Suprapubic skin (tissue), 4 donors: ENCODE data around the gene HLCS. TPM values are rescaled to one million over a fixed set of nuclear protein-coding genes. Genes with fewer than 3 reads are reported as not detected.

ENCODE experiments used
- DNase-seq, 2 donors: peaks; one replicate each; pipeline ENCODE4 v3.0.0-alpha.2; 2019; ENCODE audit warnings: low spot score in 2 of 2
- H3K27ac ChIP-seq: fragments of 200-600 bp; sonication (generic); one replicate; pipeline ENCODE4 v1.5.1; 2019
- H3K27me3 ChIP-seq: fragments of 200-600 bp; sonication (generic); one replicate; pipeline ENCODE4 v1.5.1; 2019
- H3K36me3 ChIP-seq: fragments of 200-600 bp; sonication (generic); one replicate; pipeline ENCODE4 v1.5.1; 2019
- H3K4me1 ChIP-seq: fragments of 200-600 bp; sonication (generic); one replicate; pipeline ENCODE4 v1.5.1; 2019
- H3K4me3 ChIP-seq: fragments of 200-600 bp; sonication (generic); one replicate; pipeline ENCODE4 v1.5.1; 2019; ENCODE audit warnings: mild to moderate bottlenecking
- H3K9me3 ChIP-seq: fragments of 200-600 bp; sonication (generic); one replicate; pipeline ENCODE4 v1.5.1; 2019
- EP300 ChIP-seq: sonication (generic); formaldehyde crosslinking; IDR thresholded peaks from one replicate; pipeline ENCODE4 v1.6.1; 2017; ENCODE audit warnings: antibody characterized with exemption
- POLR2A ChIP-seq, 2 donors: fragments of 450-650 bp; IDR thresholded peaks; one replicate each; pipeline ENCODE4 v1.6.1; 2017; ENCODE audit warnings: antibody characterized with exemption in 2 of 2, mild to moderate bottlenecking in 2 of 2, moderate library complexity in 2 of 2
- POLR2AphosphoS5 ChIP-seq, 3 donors: sonication (generic); formaldehyde crosslinking; IDR thresholded peaks; one replicate each; pipeline ENCODE4 v1.6.1; 2017; ENCODE audit warnings: antibody characterized with exemption in 3 of 3
- WGBS: methylation state at CpG from one replicate; pipeline ENCODE4 v1.1.5; 2018; 5-methylcytosine and 5-hydroxymethylcytosine counted together
- total RNA-seq, 4 donors: library from RNA; depleted of rRNA; stranded (reverse); fragments of >200 nt; gene quantifications; one replicate each; pipeline ENCODE4 v1.1.0, GENCODE V29; 2016
- TF ChIP-seq, protein P1 (sequence below), 2 donors: fragments of 200-600 bp in 1 of 2; fragments of 450-650 bp in 1 of 2; sonication (generic) in 1 of 2; IDR thresholded peaks; one replicate each; pipeline ENCODE4 v1.5.1; 2016 to 2019; ENCODE audit warnings: antibody characterized with exemption in 2 of 2, mild to moderate bottlenecking in 1 of 2, moderate library complexity in 1 of 2

The HLCS gene
- total RNA-seq, 4 donors from 2014 or later, result 8.4 to 16.1 (median 11.5) TPM

DNA sequence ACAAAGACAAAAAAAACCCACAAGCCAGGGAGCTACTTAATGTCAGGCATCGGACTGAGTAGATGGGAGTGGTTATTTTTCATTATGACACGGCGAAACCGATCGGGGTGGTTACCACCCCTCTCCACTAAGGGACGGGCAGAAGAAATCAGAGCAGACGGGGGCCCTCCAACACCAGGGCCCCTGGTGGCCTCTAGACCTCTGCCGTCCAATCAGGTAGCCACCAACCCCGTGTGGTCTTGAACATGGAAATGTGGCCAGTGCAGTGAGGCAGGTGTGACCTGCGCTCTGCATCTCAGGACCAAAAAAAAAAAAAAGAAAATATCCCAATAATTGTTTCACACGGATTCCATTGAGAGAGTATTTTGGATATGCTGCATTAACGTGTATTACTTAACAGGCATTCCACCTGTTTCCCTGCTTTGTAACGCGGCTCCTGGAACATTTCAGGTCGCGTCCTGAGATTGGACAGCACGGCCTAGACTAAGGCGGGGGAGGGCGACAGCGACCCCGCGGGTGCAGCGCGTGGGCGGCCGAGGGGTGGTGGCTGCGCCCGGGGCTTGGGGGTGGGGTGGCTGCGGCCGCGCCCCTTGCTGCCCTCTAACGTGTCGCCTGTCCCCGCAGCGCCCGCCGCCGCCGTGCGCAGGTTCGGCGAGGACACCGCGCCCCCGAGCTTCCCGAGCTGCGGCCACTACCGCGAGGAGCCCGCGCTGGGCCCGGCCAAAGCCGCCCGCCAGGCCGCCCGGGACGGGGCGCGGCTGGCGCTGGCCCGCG, 219.2 kb downstream of the HLCS start:
- Histone ChIP-seq H3K4me3 (peak overlapping the region; percentile 48), H3K27me3 (peaks cover 16% of the 10 kb centered on the region), H3K4me1 (peaks cover 11% of the 10 kb centered on the region), H3K36me3 (no peaks in the 10 kb centered on the region), H3K9me3 (no peaks in the 10 kb centered on the region), H3K27ac (no peak overlapping the region)
- no peak for DNase-seq
- 32% methylated on average over 23 of the region's 62 CpGs for WGBS
- no peak for TF ChIP-seq POLR2AphosphoS5 (IDR thresholded peaks at IDR 0.05)
- TF ChIP-seq EP300, result no peak
- TF ChIP-seq, protein P1, sequence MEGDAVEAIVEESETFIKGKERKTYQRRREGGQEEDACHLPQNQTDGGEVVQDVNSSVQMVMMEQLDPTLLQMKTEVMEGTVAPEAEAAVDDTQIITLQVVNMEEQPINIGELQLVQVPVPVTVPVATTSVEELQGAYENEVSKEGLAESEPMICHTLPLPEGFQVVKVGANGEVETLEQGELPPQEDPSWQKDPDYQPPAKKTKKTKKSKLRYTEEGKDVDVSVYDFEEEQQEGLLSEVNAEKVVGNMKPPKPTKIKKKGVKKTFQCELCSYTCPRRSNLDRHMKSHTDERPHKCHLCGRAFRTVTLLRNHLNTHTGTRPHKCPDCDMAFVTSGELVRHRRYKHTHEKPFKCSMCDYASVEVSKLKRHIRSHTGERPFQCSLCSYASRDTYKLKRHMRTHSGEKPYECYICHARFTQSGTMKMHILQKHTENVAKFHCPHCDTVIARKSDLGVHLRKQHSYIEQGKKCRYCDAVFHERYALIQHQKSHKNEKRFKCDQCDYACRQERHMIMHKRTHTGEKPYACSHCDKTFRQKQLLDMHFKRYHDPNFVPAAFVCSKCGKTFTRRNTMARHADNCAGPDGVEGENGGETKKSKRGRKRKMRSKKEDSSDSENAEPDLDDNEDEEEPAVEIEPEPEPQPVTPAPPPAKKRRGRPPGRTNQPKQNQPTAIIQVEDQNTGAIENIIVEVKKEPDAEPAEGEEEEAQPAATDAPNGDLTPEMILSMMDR (IDR thresholded peaks at IDR 0.05), result peak in 1 of 2 donors; percentile 5
- no peak for TF ChIP-seq POLR2A (IDR thresholded peaks at IDR 0.05)

DNA sequence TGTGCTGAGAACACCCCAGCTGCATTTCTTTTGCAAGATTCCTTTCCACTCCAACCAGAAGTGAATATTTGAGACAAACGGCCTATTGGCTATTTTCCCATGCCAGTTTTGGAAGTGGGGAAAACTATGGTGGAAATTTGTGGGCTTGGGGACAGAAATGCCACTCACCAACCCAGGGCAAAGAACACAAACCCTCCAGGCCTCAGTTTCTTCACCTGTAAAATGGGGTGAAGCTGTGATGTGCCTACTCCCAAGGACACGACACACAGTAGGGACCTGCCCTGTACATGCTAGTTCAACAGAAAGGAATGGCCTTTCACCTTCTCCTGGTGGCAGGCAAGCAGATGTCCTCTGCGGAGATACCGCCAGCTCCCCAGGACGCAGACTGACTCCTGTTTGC, 221.0 kb downstream of the HLCS start:
- Histone ChIP-seq H3K27me3 (peaks cover 16% of the 10 kb centered on the region), H3K36me3 (no peaks in the 10 kb centered on the region), H3K27ac (no peak overlapping the region), H3K4me1 (peaks cover 11% of the 10 kb centered on the region), H3K9me3 (no peaks in the 10 kb centered on the region), H3K4me3 (no peak overlapping the region)
- DNase-seq, result no peak
- TF ChIP-seq POLR2A (IDR thresholded peaks at IDR 0.05), result no peak
- TF ChIP-seq, protein P1 (IDR thresholded peaks at IDR 0.05), result no peak
- no peak for TF ChIP-seq EP300
- no peak for TF ChIP-seq POLR2AphosphoS5 (IDR thresholded peaks at IDR 0.05)
- WGBS, result 87% methylated on average over 5 of the region's 5 CpGs

DNA sequence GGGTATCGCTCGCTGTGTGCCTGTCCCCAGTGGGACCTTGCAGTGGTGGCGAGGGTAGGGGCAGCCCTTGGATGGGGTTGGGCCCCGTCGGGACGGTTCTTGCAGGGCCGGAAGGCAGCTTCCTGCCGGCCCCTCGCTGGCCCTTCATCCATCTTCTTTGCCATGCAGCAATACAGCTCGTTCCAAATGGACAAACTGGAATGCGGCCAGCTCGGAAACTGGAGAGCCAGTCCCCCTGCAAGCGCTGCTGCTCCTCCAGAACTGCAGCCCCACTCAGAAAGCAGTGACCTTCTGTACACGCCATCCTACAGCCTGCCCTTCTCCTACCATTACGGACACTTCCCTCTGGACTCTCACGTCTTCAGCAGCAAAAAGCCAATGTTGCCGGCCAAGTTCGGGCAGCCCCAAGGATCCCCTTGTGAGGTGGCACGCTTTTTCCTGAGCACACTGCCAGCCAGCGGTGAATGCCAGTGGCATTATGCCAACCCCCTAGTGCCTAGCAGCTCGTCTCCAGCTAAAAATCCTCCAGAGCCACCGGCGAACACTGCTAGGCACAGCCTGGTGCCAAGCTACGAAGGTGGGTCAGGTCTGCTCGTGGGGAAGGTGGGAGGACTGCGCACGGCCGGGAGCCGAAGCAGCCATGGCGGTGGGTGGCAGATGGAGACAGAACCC, 221.8 kb downstream of the HLCS start:
- H3K4me3 ChIP-seq, result no peak overlapping the region
- DNase-seq, result no peak
- no peak overlapping the region for H3K27ac ChIP-seq
- H3K27me3 ChIP-seq, result peaks cover 16% of the 10 kb centered on the region
- TF ChIP-seq, protein P1 (IDR thresholded peaks at IDR 0.05), result no peak
- TF ChIP-seq POLR2A (IDR thresholded peaks at IDR 0.05), result no peak
- no peak for TF ChIP-seq EP300
- TF ChIP-seq POLR2AphosphoS5 (IDR thresholded peaks at IDR 0.05), result no peak
- H3K4me1 ChIP-seq, result peaks cover 11% of the 10 kb centered on the region
- 51% methylated on average over 30 of the region's 30 CpGs for WGBS
- no peaks in the 10 kb centered on the region for H3K36me3 ChIP-seq
- H3K9me3 ChIP-seq, result no peaks in the 10 kb centered on the region

DNA sequence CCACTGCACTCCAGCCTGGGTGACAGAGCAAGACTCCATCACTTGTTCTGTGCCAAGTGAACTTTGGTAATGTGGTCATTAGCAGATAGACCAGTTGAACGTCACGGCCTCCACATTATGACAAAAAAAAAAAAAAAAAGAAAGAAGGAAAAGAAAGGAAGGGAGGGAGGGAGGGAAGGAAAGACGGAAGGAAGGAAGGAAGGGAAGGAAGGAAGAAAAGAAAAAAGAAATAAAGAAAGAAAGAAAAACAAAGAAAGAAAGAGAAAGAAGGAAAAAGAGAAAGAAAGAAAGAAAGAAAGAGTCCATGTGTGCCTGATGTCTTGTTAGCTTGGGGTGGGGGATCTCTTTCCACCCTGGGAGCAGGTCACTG, 222.3 kb downstream of the HLCS start:
- Histone ChIP-seq H3K4me1 (peaks cover 11% of the 10 kb centered on the region), H3K36me3 (no peaks in the 10 kb centered on the region), H3K27ac (no peak overlapping the region), H3K9me3 (no peaks in the 10 kb centered on the region), H3K27me3 (peaks cover 16% of the 10 kb centered on the region), H3K4me3 (no peak overlapping the region)
- 94% methylated on average over 3 of the region's 3 CpGs for WGBS
- no peak for DNase-seq
- no peak for TF ChIP-seq EP300
- TF ChIP-seq POLR2AphosphoS5 (IDR thresholded peaks at IDR 0.05), result no peak
- no peak for TF ChIP-seq POLR2A (IDR thresholded peaks at IDR 0.05)
- TF ChIP-seq, protein P1 (IDR thresholded peaks at IDR 0.05), result no peak

DNA sequence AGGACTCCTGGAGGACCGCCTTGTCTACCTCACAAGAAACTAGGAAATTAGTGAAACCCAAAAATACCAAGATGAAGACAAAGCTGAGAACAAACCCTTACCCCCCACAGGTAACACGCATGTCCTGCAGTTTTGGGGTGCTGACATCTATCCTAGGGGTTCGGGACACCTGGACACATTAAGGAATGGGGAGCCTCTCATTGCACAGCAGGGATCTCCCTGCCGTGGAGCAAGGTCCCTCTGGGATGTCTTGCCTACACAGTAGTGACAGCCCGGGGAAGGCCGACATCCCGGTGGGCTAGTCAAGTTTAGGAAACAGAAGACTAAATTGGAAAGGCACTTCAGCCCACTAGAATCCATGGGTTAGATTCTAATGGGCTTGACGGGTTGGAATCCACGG, 223.0 kb downstream of the HLCS start:
- H3K9me3 ChIP-seq, result no peaks in the 10 kb centered on the region
- H3K27ac ChIP-seq, result no peak overlapping the region
- H3K27me3 ChIP-seq, result peaks cover 12% of the 10 kb centered on the region
- H3K4me3 ChIP-seq, result no peak overlapping the region
- DNase-seq, result no peak
- WGBS, result 97% methylated on average over 9 of the region's 9 CpGs
- no peaks in the 10 kb centered on the region for H3K36me3 ChIP-seq
- H3K4me1 ChIP-seq, result peaks cover 11% of the 10 kb centered on the region
- TF ChIP-seq POLR2AphosphoS5 (IDR thresholded peaks at IDR 0.05) (no peak), EP300 (no peak), POLR2A (IDR thresholded peaks at IDR 0.05) (no peak)
- TF ChIP-seq, protein P1 (IDR thresholded peaks at IDR 0.05), result no peak
